IMR-90 (cell line): ENCODE data around the gene HSD17B14. TPM values are rescaled to one million over a fixed set of nuclear protein-coding genes. Genes with fewer than 3 reads are reported as not detected.

Experiments used
- ATAC-seq: fragments of 200-7000 bp; cut with Tn5 transposase; 2 replicates; pipeline ENCODE4 v1.9.1; 2020; ENCODE audit warnings: low read depth, mild to moderate bottlenecking, moderate library complexity
- BruUV-seq: library from RNA; stranded (reverse); fragments of 400-500 nt; replicated peaks from 2 replicates; lab custom pipeline; 2021; lab: Mats Ljungman, UMichigan
- CTCF ChIA-PET: fragments of 300-600 bp; formaldehyde crosslinking; extraction: SDS; loops from one replicate; lab custom pipeline; 2021; ENCODE audit warnings: antibody characterized with exemption; lab: Yijun Ruan, JAX
- POLR2A ChIA-PET: fragments of 300-600 bp; sonication (Branson Sonifier 250); formaldehyde crosslinking; loops from one replicate; lab custom pipeline; 2022; ENCODE audit warnings: antibody characterized with exemption; ENCODE audit not compliant: unreplicated experiment; lab: Charles Lee
- DNase-seq: peaks from one replicate; pipeline ENCODE4 v3.0.0; 2013
- H2AFZ ChIP-seq: replicated peaks from 2 replicates; pipeline ENCODE3; 2013; ENCODE audit warnings: low read length, mild to moderate bottlenecking; ENCODE audit not compliant: poor library complexity
- H2AK5ac ChIP-seq: 2 replicates; pipeline ENCODE4 v1.6.1; 2013; ENCODE audit warnings: low read depth, low read length, inconsistent platforms
- H2AK9ac ChIP-seq: replicated peaks from 2 replicates; pipeline ENCODE3; 2013; ENCODE audit warnings: mild to moderate bottlenecking, low read depth, low read length, moderate library complexity; ENCODE audit not compliant: poor library complexity
- H2BK120ac ChIP-seq: 2 replicates; pipeline ENCODE4 v1.6.1; 2013; ENCODE audit warnings: low read depth, low read length, inconsistent platforms
- H2BK15ac ChIP-seq: 3 replicates; pipeline ENCODE4 v1.6.1; 2013; ENCODE audit warnings: low read depth, low read length, inconsistent platforms
- H2BK20ac ChIP-seq: 2 replicates; pipeline ENCODE4 v1.6.1; 2013; ENCODE audit warnings: low read depth, mild to moderate bottlenecking, inconsistent platforms, low read length, moderate library complexity
- H2BK5ac ChIP-seq: 2 replicates; pipeline ENCODE4 v1.6.1; 2013; ENCODE audit warnings: mild to moderate bottlenecking, low read depth, low read length, inconsistent platforms; ENCODE audit not compliant: poor library complexity, severe bottlenecking
- H3K14ac ChIP-seq: replicated peaks from 2 replicates; pipeline ENCODE4 v1.6.1; 2013; ENCODE audit warnings: low read depth, low read length, inconsistent platforms
- H3K18ac ChIP-seq: 2 replicates; pipeline ENCODE4 v1.6.1; 2013; ENCODE audit warnings: low read depth, low read length, control low read depth
- H3K23ac ChIP-seq: 2 replicates; pipeline ENCODE4 v1.6.1; 2013; ENCODE audit warnings: low read depth, low read length, inconsistent platforms
- H3K27ac ChIP-seq: 2 replicates; pipeline ENCODE4 v1.5.1; 2013; ENCODE audit warnings: mild to moderate bottlenecking, control low read depth, low read length; ENCODE audit not compliant: insufficient read depth
- H3K27me3 ChIP-seq: 2 replicates; pipeline ENCODE4 v1.6.1; 2013; ENCODE audit warnings: low read length; ENCODE audit not compliant: control insufficient read depth, insufficient read depth
- H3K36me3 ChIP-seq: 2 replicates; pipeline ENCODE4 v1.6.1; 2013; ENCODE audit warnings: low read length, mixed read lengths; ENCODE audit not compliant: control insufficient read depth, insufficient read depth
- H3K4ac ChIP-seq: 2 replicates; pipeline ENCODE4 v1.6.1; 2013; ENCODE audit warnings: low read depth, low read length, inconsistent platforms
- H3K4me1 ChIP-seq: 2 replicates; pipeline ENCODE4 v1.6.1; 2013; ENCODE audit warnings: low read length, mixed read lengths; ENCODE audit not compliant: control insufficient read depth, insufficient read depth
- H3K4me2 ChIP-seq: 2 replicates; pipeline ENCODE4 v1.6.1; 2013; ENCODE audit warnings: low read depth, mild to moderate bottlenecking, control low read depth, low read length, moderate library complexity
- H3K4me3 ChIP-seq: 2 replicates; pipeline ENCODE4 v1.5.1; 2013; ENCODE audit warnings: low read depth, mild to moderate bottlenecking, control low read depth, low read length, moderate library complexity; ENCODE audit not compliant: insufficient read depth
- H3K56ac ChIP-seq: 2 replicates; pipeline ENCODE4 v1.6.1; 2013; ENCODE audit warnings: low read length, inconsistent platforms; ENCODE audit not compliant: insufficient read depth; ENCODE audit errors: extremely low read depth
- H3K79me1 ChIP-seq, 2 experiments: 2 replicates each; pipeline ENCODE4 v1.6.1; 2013; ENCODE audit warnings: low read length in 2 of 2, inconsistent platforms in 1 of 2, low read depth in 1 of 2
- H3K9ac ChIP-seq: 2 replicates; pipeline ENCODE4 v1.6.1; 2013; ENCODE audit warnings: low read depth, low read length, control low read depth
- H3K9me1 ChIP-seq: 2 replicates; pipeline ENCODE4 v1.6.1; 2013; ENCODE audit warnings: low read length, inconsistent platforms; ENCODE audit not compliant: insufficient read depth
- H3K9me3 ChIP-seq: 2 replicates; pipeline ENCODE4 v1.6.1; 2013; ENCODE audit warnings: low read length; ENCODE audit not compliant: control insufficient read depth, insufficient read depth
- H4K20me1 ChIP-seq: 2 replicates; pipeline ENCODE4 v1.6.1; 2013; ENCODE audit warnings: low read length, inconsistent platforms; ENCODE audit not compliant: insufficient read depth
- H4K5ac ChIP-seq: 2 replicates; pipeline ENCODE4 v1.6.1; 2013; ENCODE audit warnings: mild to moderate bottlenecking, low read depth, low read length, control low read depth
- H4K8ac ChIP-seq, 2 experiments: 2 replicates each; pipeline ENCODE4 v1.6.1; 2013; ENCODE audit warnings: low read depth in 2 of 2, low read length in 2 of 2, control low read depth in 1 of 2, inconsistent platforms in 1 of 2
- H4K91ac ChIP-seq: 2 replicates; pipeline ENCODE4 v1.6.1; 2013; ENCODE audit warnings: low read depth, low read length, inconsistent platforms; ENCODE audit not compliant: insufficient read depth
- CEBPB ChIP-seq: IDR thresholded peaks from 2 replicates; pipeline ENCODE4 v1.6.1; 2012; ENCODE audit warnings: low read depth, low read length, improper control_type of control experiment
- FOS ChIP-seq: fragments of 150-350 bp; IDR thresholded peaks from 2 replicates; pipeline ENCODE4 v1.6.1; 2016; ENCODE audit warnings: low read depth, low read length
- MAFK ChIP-seq: IDR thresholded peaks from 2 replicates; pipeline ENCODE4 v1.6.1; 2012; ENCODE audit warnings: low read depth, low read length, improper control_type of control experiment
- MAZ ChIP-seq: IDR thresholded peaks from 2 replicates; pipeline ENCODE4 v1.6.1; 2012; ENCODE audit warnings: low read depth, mild to moderate bottlenecking, low read length, improper control_type of control experiment, moderate library complexity, borderline replicate concordance
- MXI1 ChIP-seq: IDR thresholded peaks from 2 replicates; pipeline ENCODE4 v1.6.1; 2012; ENCODE audit warnings: low read depth, mild to moderate bottlenecking, low read length, moderate library complexity, borderline replicate concordance
- NFE2L2 ChIP-seq: fragments of 150-350 bp; IDR thresholded peaks from 2 replicates; pipeline ENCODE4 v1.6.1; 2016; ENCODE audit warnings: low read depth, mild to moderate bottlenecking, low read length
- POLR2A ChIP-seq: IDR thresholded peaks from 2 replicates; pipeline ENCODE4 v1.6.1; 2012; ENCODE audit warnings: mild to moderate bottlenecking, low read depth, low read length
- RAD21 ChIP-seq: IDR thresholded peaks from 2 replicates; pipeline ENCODE4 v1.6.1; 2012; ENCODE audit warnings: low read length, improper control_type of control experiment
- RFX5 ChIP-seq: IDR thresholded peaks from 2 replicates; pipeline ENCODE4 v1.8.0; 2012; ENCODE audit warnings: low read depth, mild to moderate bottlenecking, low read length, moderate library complexity
- USF2 ChIP-seq: fragments of 150-350 bp; IDR thresholded peaks from 2 replicates; pipeline ENCODE4 v1.6.1; 2017; ENCODE audit warnings: mild to moderate bottlenecking, antibody characterized with exemption, low read length, low read depth
- WGBS, 2 experiments: methylation state at CpG; one replicate each; pipeline versions ENCODE4 v1.1.5 to v1.1.7; 2013; ENCODE audit warnings: missing lambda C conversion rate in 2 of 2; ENCODE audit not compliant: insufficient read length in 1 of 2; ENCODE audit errors: extremely low coverage in 2 of 2; 5-methylcytosine and 5-hydroxymethylcytosine counted together
- dilution Hi-C: fragments of 300-500 bp; cut with HindIII; formaldehyde crosslinking; loops from one replicate; pipeline ENCODE4 v1.14.3; 2018; ENCODE audit warnings: low sequenced_read_pairs; ENCODE audit not compliant: unreplicated experiment
- in situ Hi-C: fragments of 300-500 bp; cut with MboI; formaldehyde crosslinking; loops from 3 replicates; pipeline ENCODE4 v1.14.3; 2019; ENCODE audit warnings: low sequenced_read_pairs, inconsistent platforms, mixed read lengths
- intact Hi-C: fragments of 100-400 bp; cut with micrococcal nuclease; formaldehyde crosslinking; loops from 2 replicates; pipeline ENCODE4 v1.10.0; 2022
- polyA plus RNA-seq, 3 experiments: library from polyadenylated mRNA; depleted of rRNA; stranded (reverse); fragments of >200 nt; gene quantifications; 2 replicates each; pipeline ENCODE4 v1.2.3, GENCODE V29; 2012; ENCODE audit warnings: low replicate concordance in 1 of 3
- total RNA-seq: library from RNA; depleted of rRNA; stranded (reverse); fragments of >200 nt; gene quantifications from 2 replicates; pipeline ENCODE4 v1.2.3, GENCODE V29; 2012
- TF ChIP-seq, protein P1 (sequence below): conservative IDR thresholded peaks from 2 replicates; pipeline ENCODE4 v1.5.1; 2012; ENCODE audit warnings: mild to moderate bottlenecking, low read depth, low read length, improper control_type of control experiment

The HSD17B14 gene
- total and polyA plus RNA-seq, 2 of the 4 experiments (the other 2 are of a cell fraction): 0.54 to 4.5 TPM

DNA sequence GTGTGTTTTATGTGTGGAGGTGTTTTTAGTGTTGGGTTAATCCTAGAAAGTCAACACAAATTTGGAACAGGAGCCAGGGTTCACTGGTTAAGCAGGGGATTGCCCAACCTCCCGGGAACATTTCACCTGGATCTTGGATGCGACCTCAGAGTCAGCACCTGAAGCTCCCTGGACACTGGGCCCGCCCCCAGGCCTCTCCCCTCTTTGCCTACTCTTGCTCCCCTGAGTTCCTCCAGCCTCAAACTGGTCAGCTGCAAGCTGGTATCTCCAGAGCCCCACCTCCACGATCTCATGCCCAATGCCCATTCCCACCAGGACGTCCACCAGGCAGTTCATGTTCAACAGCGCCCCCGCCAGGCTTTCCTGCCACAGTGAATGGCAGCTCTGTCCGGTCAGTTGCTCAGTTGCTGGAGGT is 9.7 kb downstream of the HSD17B14 start:
- H3K4me3 ChIP-seq: no peak overlapping the region
- H4K20me1 ChIP-seq: no peaks in the 10 kb centered on the region
- no peak overlapping the region for H3K4ac ChIP-seq
- POLR2A ChIA-PET: no interaction called here
- WGBS, 2 experiments: 100% methylated on average over 1 of the region's 8 CpGs; no CpG with 5 or more reads in 1 of the 2 experiments
- H3K9me3 ChIP-seq: no peaks in the 10 kb centered on the region
- no peak overlapping the region for H3K56ac ChIP-seq
- no peak overlapping the region for H2BK20ac ChIP-seq
- no peak overlapping the region for H4K5ac ChIP-seq
- no peak overlapping the region for H3K27ac ChIP-seq
- H3K14ac ChIP-seq: no peak overlapping the region
- no peaks in the 10 kb centered on the region for H3K27me3 ChIP-seq
- ATAC-seq (no peak), DNase-seq (no peak)
- H4K91ac ChIP-seq: no peak overlapping the region
- no peak overlapping the region for H2BK120ac ChIP-seq
- no peak overlapping the region for H3K9ac ChIP-seq
- H3K4me1 ChIP-seq: no peaks in the 10 kb centered on the region
- dilution Hi-C loops: no loop called here
- CTCF ChIA-PET: interaction anchor here (0.6 kb wide), 1 partner anchor 1747 kb away, joined by 3 read pairs; no protein-coding TSS in a partner anchor
- no peak overlapping the region for H3K18ac ChIP-seq
- no peak overlapping the region for H4K8ac ChIP-seq
- no peaks in the 10 kb centered on the region for H3K79me1 ChIP-seq
- H3K4me2 ChIP-seq: no peak overlapping the region
- in situ Hi-C loops: no loop called here
- BruUV-seq: no TSS peak
- no peak overlapping the region for H2BK5ac ChIP-seq
- H2AK5ac ChIP-seq: no peak overlapping the region
- no peak overlapping the region for H2AK9ac ChIP-seq
- intact Hi-C loops: no loop called here
- no peak overlapping the region for H2BK15ac ChIP-seq
- H2AFZ ChIP-seq: no peak overlapping the region
- H3K36me3 ChIP-seq: peaks cover 13% of the 10 kb centered on the region
- no peak overlapping the region for H3K23ac ChIP-seq
- H3K9me1 ChIP-seq: no peaks in the 10 kb centered on the region
- TF ChIP-seq, protein P1, sequence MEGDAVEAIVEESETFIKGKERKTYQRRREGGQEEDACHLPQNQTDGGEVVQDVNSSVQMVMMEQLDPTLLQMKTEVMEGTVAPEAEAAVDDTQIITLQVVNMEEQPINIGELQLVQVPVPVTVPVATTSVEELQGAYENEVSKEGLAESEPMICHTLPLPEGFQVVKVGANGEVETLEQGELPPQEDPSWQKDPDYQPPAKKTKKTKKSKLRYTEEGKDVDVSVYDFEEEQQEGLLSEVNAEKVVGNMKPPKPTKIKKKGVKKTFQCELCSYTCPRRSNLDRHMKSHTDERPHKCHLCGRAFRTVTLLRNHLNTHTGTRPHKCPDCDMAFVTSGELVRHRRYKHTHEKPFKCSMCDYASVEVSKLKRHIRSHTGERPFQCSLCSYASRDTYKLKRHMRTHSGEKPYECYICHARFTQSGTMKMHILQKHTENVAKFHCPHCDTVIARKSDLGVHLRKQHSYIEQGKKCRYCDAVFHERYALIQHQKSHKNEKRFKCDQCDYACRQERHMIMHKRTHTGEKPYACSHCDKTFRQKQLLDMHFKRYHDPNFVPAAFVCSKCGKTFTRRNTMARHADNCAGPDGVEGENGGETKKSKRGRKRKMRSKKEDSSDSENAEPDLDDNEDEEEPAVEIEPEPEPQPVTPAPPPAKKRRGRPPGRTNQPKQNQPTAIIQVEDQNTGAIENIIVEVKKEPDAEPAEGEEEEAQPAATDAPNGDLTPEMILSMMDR: no peak
- TF ChIP-seq USF2 (no peak), POLR2A (no peak), NFE2L2 (no peak), CEBPB (no peak), MXI1 (no peak), RAD21 (no peak), RFX5 (no peak), MAZ (no peak), FOS (no peak), MAFK (no peak)
